ENCODE measurements around the gene AUTS2.

AUTS2 gene

DNA sequence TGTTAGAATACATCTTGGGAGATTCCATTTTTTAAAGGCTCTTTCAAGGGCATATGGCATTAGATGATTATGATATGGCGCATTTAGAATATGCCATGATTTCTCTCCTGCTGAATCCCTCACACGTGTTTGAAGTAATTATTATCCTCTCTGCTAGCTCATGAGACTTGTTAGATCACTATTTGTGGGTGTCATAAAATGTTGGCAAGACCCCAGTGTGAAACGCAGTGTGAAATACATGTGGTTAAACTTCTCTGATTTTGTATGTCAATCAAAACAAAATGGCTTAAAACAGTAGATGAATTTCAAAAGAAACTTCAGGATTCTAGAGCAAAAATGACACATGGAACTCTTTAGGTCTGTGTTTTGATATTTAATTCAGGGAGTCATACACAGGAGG is 560.8 kb downstream of the AUTS2 start:
- DNase-seq: no peak

- DNase-seq: no peak
Measured at GRCh38 chr7:70165477-70166170, 567.3 kb downstream of the AUTS2 start.

- no peak for DNase-seq
Measured at GRCh38 chr7:70171369-70171920, 573.2 kb downstream of the AUTS2 start.

DNA sequence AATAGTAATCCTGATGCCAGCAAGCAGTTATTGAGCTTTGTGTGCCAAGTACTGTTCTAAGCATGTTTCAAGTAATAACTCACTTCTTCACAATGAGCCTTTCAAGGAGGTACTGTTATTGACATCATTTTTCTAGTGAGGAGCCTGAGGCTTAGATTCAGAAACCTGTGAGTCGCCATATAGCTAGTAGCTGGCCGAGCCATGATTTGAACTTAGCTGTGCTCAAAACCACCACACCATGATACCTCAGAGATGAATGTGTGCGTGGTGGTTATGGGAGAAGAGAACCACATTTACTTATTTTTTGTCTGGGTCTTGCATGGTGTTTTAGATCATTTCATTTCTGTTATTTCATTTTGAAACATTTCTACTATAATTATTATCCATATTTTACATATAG is 578.9 kb downstream of the AUTS2 start:
- no peak for DNase-seq

DNA sequence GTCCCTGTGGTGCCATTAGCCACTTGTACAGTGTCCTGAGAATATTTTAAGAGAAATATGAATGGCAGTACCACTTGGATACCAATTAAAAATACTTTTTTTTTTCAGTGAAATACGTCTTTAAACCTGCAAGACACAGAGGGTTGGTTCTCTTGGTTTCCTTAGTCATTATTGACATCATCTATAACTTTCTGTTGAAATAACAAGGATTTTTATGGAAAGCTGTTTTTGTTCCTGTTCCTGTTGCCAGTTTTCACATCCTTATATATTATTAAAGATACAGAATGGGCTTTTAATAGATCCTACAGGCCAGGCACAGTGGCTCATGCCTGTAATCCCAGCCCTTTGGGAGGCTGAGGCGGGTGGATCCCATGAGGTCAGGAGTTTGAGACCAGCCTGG is 579.9 kb downstream of the AUTS2 start:
- no peak for DNase-seq

DNA sequence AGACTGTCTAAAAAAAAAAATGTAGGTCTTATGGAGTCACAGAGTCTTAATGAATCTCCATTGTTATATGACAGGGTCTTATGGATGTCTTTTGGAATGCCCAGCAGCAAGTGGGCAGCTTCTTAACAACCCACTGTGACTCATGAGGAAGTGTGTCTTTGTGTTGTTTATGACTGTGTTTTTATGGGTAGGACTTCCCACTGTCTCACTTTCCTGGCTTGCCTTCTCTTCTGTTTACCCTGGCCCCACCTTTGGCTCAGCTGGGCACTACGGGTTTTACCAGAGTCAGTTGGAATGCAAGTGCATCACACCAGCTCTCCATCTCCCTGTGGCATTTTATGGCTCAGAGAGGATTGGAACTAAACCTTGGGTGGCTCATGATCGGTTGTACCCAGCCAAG is 580.5 kb downstream of the AUTS2 start:
- no peak for DNase-seq

GRCh38 chr7:70182521-70182920 is 584.2 kb downstream of the AUTS2 start:
- DNase-seq: no peak

DNA sequence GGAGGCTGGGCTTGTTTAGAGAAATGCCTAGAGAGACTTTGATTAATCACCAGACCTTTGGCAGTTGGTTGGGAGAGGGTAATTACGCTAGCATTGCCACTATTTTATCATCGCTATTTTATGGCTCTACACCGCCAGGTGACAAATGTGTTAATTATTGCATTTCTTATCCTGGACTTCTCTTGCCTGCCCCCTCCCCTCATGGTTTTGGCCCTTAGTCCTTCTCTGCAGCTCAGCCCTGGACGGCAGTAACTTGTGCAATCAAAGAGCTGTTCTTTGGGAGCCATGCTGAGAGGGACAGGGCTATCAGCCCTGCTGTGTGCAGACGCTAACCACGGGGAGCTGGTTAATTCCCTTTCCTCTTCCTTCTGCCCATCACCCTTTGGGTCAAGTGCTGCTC is 585.0 kb downstream of the AUTS2 start:
- no peak for DNase-seq

GRCh38 chr7:70188901-70189650 is 590.8 kb downstream of the AUTS2 start:
- no peak for DNase-seq

GRCh38 chr7:70189776-70190175 is 591.5 kb downstream of the AUTS2 start:
- DNase-seq: no peak

DNA sequence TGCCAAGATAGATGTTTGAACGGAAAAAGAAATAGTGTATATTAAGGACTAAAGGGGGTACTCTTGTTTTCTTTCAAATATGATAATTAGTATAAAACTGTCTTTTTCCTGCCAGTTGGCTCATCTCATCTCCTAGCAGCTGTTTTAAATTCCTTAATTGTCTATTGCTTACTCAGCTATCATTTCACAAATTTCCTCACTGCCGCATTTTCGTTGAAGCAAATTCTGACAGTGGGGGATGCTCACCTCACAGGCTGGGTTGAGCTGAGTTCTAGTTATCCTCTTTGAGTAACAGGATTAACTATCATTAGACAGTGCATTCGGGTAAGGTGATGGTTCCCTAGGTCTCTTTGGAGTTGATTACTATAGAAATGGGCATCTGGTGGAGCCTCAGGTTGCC is 592.0 kb downstream of the AUTS2 start:
- DNase-seq: no peak

GRCh38 chr7:70193514-70193913 is 595.2 kb downstream of the AUTS2 start:
- peak; percentile 38 for DNase-seq

DNA sequence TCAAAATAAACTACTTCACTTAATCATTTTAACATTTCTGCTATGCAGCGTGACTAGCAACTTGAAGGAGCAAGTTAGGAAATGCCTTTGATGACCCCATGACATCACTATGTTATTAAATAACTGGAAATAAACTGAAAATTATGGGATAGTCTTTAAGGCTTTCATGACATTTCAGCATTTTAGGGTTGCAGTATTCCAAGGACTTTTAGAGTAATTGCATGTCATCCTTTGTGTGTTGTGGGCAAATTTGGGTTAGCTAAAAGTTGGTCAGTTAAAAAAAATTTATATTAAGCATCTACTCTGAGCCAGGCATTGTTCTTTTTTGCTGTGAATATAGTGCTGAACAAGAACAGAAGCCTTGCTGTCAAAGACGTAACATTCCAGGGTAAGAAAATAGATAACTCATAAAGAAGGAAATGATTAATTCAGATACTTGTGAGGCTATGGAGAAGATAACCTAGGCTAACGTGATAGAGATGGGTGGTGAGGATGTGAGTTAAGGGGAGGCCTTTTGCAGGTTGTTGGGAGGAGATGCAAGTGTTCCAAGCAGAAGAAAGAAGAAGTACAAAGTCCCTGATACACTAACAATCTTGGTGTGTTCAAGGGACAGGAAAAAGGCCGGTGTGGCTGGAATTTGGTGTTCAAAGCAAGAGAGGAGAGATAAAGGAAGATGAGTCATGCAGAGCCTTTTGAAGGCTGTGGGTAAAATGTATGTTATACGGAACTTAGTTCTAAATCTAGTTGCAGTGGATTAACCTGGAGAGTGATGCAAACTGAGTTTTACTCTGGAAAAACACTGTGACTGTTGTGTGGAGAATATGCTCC is 610.2 kb downstream of the AUTS2 start:
- peak; percentile 33 for DNase-seq

GRCh38 chr7:70210200-70210935 is 612.1 kb downstream of the AUTS2 start:
- no peak for DNase-seq

DNA sequence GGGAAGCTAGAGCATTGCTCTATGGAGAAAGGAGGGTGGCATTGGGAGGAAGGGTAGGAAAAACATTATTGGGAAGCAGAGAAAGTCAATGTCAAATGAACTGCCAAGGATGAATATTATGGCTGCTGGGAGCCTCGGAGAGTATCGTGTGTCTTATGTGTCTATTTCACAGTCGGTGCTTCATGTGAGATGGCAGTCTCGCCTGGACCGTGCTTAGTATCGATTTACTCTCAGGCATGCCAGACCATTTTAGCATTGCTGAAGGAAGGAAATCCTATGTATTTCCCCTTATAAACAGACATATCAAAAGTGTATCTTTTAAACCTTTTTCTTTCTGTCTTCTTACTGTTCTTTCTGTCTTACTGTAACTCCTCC is 612.6 kb downstream of the AUTS2 start:
- no peak for DNase-seq

DNA sequence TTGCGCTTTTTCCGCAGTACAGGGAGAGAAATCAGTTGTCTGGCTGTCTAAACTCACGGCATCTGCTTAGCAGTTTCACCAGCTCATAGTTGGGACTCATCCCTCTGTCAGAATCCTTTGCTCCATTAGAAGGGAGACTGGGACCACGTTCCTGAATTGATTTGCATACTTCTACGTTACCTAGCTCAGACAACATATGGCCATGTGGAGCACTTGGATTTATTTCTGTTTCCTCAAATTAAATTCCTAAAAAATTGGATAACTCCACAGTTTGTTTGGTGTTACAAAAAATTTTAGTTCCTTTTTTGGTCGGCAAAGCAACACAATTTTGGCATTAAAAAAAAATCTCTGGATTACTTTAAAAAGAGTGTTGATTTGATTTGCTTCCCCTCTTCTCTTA is 614.0 kb downstream of the AUTS2 start:
- no peak for DNase-seq

DNA sequence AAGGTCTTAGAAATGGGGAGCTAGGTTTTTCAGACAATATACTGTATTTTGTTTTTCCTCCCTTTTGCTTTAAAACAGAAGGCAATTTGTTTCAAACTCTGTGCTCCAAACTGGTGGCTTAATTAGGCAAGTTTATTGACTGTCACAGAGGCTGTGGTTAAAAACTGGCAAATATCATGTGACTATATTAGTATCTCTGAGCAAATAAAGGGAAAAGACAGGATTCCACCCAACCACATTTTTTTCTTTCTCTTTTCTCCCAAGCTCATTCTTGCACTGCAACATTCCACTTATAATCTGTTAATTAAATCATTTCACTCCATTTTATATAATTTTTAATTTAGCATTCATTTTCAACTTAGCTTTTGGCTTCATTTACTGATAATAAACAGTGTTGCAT is 615.8 kb downstream of the AUTS2 start:
- no peak for DNase-seq

DNA sequence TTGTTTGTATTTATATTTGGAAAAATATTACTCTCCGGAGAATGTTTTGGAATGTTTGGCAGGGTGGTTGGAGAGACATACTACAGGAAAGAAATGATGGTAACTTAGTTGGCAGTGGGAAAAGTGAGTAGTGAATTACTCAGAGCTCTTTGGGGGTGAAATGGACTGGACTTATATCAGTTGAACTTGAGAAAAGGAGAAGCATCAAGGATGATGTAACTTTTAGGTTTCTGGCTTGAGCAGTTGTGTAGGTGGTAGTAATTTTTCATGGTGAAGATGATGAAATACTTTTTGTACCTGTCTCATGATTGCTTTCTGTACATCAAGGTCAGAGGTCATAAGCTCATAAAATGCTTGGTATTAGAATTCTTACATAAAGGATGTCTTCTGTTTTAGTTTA is 617.2 kb downstream of the AUTS2 start:
- DNase-seq: peak; percentile 13

DNA sequence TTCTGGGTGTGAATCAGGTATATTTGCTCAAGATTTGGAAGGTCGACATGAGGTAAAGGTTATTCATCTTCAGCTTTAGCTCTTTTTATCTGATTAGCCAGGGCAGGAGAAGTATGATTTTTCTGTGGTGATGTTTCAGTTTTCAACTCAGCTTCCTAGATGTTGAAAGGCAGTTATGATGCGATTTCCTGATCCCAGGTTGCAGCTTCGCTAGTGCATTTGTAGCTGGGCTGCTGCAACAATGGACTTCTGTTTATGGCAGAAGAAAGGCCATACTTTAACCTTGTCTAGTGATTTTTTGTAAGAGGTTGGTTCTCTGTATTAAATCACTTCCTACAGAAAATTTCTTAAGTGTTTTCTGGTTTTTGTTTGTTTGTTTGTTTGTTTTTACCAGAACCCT is 619.3 kb downstream of the AUTS2 start:
- DNase-seq: no peak

- no peak for DNase-seq
Measured at GRCh38 chr7:70218006-70218405, 619.7 kb downstream of the AUTS2 start.

GRCh38 chr7:70219061-70219460 is 620.8 kb downstream of the AUTS2 start:
- DNase-seq: no peak

DNA sequence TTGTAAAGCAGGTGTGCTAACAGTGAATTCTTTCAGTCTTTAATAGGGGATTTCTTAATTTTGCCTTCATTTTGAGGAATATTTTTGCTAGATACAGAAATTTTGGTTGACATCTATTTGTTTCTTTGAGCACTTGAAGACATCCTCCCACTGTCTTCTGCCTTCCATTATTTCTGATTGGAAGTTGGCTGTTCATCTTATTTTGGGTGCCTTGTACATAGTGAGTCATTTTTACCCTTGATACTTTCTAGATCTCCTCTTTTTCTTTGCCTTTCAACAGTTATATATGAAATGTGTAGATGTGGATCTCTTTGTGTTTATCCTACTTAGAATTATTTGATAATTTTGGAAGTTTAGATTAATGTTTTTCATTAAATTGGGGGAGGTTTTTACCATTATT is 631.0 kb downstream of the AUTS2 start:
- DNase-seq: no peak

GRCh38 chr7:70230761-70231160 is 632.5 kb downstream of the AUTS2 start:
- DNase-seq: no peak
